ENCODE results near the gene NENF.

DNA sequence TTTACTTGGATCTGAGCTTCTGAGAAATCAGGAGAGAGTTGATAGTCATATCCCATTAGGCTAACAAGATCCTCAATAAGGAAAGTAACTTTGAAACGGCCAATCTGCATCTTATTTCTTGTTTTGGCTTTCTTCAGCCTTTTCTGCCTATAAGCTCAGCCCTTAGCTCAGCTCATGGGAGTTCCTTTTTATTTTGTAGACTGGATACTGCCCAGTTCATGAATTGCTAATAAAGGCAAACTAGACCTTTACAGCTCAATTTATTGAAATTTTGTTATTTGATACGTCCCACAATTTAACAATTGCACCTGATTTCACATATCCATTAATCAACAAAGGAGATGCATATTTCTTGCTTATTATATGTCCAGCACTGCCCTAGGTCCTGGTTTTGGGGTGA is 22.7 kb downstream of the NENF start:
- TF ChIP-seq, protein P1, sequence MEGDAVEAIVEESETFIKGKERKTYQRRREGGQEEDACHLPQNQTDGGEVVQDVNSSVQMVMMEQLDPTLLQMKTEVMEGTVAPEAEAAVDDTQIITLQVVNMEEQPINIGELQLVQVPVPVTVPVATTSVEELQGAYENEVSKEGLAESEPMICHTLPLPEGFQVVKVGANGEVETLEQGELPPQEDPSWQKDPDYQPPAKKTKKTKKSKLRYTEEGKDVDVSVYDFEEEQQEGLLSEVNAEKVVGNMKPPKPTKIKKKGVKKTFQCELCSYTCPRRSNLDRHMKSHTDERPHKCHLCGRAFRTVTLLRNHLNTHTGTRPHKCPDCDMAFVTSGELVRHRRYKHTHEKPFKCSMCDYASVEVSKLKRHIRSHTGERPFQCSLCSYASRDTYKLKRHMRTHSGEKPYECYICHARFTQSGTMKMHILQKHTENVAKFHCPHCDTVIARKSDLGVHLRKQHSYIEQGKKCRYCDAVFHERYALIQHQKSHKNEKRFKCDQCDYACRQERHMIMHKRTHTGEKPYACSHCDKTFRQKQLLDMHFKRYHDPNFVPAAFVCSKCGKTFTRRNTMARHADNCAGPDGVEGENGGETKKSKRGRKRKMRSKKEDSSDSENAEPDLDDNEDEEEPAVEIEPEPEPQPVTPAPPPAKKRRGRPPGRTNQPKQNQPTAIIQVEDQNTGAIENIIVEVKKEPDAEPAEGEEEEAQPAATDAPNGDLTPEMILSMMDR (IDR thresholded peaks at IDR 0.05) = no peak
- no peak for TF ChIP-seq POLR2A (IDR thresholded peaks at IDR 0.05)

Measured in breast epithelium (tissue), 3 donors.